ENCODE results near the gene SLC25A51.
"Not testable (repeated sequence)": the region's sequence is repeated elsewhere in the genome, so short reads cannot be mapped to it uniquely, and the experiment has no call there.

The SLC25A51 gene

DNA sequence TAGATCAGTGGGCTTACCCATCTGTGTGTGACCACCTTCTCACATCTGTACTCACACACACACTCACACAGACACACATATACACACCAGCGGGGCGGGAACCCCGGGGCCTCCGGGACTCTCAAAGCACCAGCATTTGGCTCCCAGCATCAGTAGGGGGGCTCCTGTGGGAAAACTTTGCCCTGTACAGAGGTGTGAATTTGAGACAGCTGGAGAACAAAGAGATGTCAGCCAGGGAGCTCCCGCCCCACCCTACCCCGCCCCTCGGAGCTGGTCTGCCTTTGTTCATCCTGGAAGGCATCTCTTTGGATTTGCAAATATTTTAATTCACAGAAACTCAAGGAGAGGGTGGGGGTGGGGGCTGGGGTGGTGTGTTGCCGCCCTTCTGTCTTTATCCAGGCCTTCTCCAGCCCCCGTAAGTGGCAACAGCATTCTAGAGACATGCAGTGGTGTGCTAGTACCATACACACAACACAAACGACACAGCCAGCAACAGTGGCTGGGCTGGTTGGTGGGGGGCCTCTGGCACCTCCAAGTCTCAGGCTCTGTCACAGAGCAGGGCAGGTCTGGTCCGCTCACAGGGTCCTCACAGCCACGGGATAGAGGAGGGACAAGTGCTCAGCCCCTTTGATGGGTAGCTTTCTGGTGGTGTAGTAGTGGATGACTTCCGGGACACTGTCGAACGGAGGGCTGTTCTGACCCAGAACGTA is 15.5 kb upstream of the SLC25A51 start:
- ATAC-seq = no peak

DNA sequence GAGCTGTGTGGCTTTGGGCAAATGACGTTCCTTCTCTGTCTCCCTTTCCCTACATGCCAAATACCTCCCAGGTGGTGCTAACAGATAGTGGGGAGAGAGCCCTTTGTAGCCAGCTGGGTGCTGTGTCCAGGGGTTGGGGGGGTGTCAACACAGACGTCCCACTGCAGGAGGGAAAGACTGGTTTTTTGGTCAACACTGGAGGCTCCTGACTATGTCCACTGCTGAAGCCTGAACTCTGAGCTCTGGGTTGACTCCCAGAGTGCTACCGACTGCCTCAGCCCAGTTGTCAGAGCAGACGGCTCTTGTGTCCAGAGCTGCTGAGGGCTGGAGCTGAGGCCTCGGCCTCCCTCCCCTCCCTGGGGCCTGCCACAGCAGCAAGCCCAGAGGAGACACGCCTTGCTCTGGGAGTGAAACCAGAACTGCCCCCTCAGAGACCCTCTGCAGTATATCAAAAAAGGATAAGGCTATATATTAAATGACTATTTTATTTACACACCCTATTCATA is 14.8 kb upstream of the SLC25A51 start:
- ATAC-seq = no peak

DNA sequence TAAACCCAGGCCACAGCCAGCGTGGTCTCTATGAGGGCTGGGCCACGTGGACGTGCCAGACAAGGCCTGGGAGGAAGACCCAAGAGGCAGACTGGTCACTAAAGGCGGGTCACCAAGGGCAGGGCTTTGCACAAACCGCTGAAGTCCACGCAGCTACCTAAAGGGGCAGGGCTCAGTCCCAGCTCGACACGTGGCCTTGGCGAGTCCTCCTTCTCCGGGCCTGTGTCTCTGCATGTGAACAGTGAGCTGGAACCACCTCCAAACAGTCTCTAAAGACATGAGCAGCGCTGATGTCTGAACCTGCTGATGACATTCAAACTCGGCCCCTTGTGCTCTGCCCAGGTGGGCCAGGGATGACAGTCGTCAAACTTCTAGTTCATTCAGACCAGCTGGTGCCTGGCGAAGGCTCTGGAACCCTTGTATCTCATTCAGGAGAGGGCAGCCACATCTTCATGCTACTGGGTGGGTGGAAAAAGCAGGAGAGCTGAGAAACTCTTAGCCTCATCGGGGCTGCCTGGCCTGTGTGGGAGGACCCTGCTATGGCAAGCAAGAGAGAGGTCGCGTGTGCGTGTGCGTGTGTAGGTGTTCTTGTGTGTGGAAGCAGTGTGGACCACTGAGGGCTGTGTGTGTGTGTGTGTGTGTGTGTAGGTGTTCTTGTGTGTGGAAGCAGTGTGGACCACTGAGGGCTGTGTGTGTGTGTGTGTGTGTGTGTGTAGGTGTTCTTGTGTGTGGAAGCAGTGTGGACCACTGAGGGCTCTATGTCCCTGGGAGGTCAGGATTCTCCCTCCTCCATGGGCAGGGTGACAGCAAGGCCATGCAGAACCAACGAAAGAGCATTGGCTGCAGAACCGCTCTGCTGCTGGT is 14.1 kb upstream of the SLC25A51 start:
- no peak for ATAC-seq

DNA sequence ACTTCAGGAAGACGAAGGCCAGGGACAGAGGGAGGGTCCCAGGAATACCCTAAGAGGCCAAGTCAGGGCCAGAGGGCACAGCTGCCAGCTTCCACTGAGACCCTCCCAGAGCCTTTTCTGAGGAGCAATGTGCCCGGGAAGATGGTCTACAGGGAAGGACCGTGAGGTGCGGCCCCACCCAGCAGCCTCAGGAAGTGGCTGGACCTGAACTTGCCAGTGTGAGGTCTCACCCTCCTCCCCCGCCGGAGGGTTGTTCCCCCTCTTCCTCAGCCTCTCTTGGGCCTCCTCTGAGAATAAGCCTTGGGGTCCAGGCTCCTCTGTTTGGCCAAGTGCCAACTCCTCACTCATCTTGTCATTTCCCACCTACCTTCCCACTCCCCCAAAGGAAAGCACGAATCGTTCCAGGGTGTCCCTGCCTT is 13.4 kb upstream of the SLC25A51 start:
- ATAC-seq = no peak

DNA sequence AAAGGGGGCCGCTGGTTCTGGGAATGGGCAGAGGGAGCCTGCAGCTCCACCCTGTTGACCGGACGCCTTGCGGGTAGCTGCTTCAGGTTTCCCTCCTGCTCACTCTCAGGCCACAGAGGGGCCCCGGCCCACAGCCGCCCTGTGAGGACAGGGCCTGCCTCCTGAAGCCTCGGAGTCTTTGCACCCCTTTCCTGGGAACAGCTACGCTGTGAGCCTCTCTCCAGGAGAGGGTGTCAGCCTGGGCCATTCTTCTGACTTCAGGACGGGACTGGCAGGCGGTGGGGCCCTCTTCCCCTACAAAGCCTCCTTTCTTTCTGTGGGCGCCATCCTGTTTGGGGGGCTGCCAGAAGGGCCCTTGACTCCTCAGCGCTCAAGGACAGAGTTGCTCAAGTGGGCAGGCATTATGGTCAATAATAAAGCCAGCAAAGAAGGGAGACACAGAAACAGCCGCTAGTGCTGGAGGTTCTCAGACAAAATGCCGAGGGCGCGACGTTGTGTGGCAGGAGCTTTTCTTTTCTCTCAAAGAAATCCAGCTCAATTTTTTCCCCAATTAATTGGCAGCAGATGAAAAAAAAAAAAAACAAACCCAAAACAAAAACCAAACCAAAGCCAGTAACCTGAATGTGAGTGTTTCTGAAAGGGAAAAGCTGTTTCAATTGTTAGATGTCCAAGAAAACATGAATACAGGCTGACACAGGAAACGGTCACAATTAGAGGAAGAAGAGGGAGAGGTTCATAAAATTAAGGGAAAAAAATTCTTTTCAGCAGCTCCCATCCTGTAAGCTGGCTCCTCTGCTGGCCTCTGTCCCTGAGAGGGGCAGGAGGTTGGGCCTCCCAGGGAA is 12.8 kb upstream of the SLC25A51 start:
- ATAC-seq = no peak

DNA sequence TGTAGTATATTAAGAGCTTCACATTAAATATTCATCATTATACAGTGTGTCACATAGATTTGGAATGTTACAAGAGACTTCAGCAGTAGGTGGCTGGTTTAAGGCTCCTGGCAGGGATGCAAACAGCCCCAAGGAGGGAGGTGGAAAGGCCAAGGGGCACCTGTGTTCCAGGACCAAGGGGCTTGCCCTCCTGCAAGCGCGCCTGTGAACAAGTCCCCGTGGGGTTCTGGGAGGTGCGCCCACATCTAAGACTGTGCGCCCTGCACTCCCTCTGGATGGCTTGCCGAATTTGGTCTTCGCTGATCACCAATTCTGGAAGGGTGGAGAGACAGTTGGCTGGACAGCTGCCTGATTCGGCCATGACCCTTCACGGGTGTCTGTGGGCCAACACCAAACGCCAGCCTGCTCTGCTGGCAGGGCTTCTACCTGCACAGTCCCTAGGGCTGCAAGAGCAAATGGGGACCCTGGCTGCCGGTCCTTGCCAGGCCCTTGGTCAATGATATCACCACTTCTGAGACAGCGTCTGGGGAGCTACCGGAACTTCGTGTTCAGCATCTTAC is 12.1 kb upstream of the SLC25A51 start:
- no peak for ATAC-seq

DNA sequence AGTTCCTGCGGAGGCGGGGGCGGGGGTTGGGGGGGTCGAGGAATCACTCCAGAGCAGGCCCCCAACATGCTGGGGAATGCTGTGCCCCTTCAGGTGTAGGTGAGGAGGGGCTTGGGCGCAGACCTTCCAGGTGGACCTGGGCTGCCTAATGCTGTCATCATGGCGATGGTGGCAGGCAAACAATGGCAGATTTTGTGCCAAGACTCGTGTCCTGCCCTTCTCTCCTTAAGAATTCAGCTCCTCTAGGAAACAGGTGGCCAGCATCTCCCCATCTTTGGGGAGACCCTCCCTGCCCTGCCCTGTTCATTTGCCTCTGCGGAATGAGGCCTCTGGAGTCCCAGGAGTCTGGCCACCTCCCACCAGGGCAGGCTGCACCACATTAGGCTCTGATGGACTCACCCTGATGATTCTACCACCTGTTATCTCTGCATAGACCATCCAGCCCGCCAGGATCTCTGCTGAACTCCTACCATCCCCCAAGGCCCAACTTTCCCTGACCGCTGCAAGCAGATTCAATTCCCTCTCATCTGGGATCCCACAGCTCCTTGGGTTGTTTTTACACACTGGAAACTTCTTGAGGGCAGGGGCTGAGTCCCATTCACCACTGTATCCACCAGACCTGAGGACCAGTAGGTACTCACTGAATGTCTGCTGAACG is 10.9 kb upstream of the SLC25A51 start:
- no peak for ATAC-seq

DNA sequence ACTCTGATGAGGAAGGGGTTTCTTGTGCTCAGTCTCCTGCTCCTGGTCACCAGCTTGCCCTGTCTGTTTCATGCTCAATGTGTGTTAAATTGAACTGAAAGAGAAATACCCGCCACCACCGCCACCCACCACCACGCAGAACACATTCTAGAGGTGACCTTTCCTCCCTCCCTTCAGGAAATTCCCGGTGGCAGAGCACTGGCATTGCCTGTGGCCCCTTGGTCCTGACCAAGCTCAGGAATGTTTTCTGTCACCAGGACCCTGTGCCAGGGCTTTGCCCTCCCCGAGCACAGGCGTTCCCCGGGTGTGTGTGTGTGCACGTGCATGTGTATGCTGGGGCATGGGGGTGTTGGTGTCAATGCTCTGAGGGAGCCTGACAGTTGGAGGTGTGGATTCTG is 10.2 kb upstream of the SLC25A51 start:
- ATAC-seq = no peak

DNA sequence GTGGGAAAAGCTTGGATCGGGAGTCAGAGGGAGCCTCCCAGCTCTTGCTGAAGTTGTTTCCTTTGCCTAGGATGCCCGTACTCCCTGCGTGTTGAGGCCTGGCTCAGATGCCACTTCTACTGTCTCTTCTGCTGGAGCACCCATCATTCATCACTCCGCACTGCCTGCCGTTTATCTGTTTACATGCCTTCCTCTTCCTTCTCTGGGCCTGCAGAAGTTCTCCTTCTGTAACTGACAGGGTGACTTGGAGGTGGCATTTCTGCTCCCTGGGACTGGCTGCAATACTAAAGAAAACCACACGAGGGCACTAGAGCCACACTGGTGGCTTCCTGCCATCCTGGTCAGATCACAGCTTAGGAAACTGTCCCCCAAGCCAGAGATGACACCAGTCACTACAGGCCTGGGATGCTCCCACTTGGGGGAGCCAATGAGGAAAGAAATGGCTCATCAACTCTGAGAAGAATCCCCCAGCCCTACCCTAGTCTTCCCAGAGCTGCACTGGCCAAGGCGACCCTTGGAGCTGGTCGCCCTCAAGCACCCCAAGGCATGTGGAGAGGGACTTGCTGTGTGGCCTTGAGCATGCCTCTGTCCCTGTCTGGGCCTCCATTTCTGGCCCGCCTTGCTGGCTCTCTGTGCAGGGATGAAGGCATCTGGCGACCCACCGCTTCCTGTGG is 9.7 kb upstream of the SLC25A51 start:
- peak; percentile 72 to 77 for ATAC-seq

DNA sequence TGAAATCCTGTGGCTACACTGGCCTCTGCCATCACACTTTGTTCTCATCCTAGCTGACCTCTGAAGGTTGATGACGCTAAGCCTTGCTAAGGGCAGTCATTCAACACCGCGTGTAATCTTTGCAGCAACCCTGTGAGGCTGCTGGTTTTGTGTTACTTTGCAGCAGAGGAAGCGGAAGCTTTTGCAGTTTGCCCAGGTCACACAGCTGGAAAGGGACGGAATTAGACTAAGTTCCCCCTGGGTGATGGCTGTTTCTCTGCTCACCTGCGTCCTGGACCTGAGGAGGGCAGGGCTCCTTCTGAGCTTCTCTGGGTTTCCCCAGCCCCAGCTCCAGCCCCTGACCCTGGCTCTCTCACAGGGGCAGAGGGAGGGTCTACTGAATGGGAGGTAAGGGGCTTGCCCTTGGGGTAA is 7.3 kb upstream of the SLC25A51 start:
- ATAC-seq = no peak

DNA sequence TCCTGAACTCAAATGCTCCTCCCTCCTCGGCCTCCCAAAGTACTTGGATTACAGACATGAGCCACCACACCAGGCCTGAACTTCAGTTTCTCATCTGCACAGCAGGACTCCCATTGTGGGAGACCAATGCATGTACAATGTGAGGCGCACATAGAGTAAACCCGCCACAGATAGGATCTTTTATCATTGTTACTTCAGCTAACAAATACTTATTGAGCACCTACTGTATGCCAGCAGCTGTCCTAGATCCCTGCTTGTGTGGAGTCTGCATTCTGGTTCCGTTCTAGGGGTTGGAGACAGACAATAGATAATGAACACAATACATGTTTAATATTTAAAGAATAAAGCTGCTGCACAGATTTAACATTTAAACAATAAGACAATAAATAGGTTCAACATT is 6.3 kb upstream of the SLC25A51 start:
- no peak for ATAC-seq

DNA sequence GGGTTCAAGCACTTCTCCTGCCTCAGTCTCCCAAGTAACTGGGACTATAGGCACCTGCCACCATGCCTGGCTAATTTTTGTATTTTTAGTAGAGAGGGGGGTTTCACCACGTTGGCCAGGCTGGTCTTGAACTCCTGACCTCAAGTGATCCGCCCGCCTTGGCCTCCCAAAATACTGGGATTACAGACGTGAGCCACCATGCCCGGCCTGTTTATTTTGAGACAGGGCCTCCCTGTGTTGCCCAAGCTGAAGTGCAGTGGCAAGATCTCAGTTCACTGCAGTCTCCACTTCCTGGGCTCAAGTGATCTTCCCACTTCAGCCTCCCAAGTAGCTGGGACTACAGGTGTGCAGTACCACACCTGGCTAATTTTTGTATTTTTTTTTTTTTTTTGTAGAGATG is 5.9 kb upstream of the SLC25A51 start:
- ATAC-seq = not testable (repeated sequence)

DNA sequence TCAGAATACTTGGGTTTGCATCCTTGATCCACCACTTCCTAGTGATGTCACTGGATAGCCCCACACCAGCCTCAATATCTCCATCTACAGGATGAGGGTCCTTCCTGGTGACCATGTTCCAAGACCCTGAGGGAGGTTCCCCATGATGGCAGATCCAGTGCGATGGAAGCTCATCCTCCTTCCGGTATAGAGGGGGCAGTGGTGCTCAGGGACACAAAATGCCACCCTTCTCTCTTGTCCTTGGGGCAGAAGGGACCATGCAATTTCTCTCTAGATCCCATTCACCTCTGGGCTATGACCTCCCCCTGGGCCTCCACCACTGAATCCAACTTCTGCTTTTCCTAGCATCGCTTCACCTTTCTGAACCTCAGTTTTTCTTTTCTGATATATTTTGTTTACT is 5.4 kb upstream of the SLC25A51 start:
- ATAC-seq = no peak

DNA sequence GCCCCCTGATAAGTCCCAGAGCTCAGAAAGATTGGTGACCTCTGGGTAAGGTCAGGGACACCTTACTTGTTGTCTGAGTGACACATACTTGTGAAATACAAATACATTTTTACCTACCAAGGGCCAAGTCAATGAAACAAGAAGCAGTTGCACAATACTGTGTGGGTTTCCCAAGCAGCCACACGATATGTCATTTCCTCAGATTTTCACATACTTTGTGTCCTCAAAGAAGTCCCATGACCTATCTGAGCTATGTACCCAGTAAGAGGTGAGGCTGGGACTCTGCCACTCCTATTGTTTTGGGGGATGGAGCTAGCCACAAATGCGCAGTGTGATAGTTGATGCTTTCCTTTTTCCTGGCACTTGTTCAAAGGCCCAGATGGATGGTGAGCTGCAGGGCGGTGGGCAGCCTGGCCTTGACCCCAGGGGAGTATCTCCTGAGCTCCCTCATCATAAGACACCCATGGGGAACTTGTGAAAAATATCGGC is 4.8 kb upstream of the SLC25A51 start:
- ATAC-seq = no peak

DNA sequence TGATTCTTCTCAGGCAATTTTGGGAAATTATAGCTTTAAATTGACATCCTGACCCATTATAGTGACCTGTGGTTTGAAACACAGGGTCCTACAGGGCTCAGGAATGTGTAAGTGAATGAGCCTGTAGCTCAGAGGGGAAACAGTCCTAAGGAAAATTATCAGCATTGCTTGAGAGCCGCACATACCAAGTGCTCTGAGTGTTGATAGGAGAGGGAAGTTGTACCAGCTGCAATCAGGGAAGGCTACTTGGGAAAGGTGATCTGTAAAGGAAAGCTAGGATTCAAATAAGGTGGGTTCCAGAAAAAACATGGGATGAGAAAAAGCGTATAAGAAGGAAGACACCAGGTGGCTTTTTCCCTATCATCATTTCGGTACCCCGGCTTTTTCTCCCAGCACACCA is 4.4 kb upstream of the SLC25A51 start:
- no peak for ATAC-seq

DNA sequence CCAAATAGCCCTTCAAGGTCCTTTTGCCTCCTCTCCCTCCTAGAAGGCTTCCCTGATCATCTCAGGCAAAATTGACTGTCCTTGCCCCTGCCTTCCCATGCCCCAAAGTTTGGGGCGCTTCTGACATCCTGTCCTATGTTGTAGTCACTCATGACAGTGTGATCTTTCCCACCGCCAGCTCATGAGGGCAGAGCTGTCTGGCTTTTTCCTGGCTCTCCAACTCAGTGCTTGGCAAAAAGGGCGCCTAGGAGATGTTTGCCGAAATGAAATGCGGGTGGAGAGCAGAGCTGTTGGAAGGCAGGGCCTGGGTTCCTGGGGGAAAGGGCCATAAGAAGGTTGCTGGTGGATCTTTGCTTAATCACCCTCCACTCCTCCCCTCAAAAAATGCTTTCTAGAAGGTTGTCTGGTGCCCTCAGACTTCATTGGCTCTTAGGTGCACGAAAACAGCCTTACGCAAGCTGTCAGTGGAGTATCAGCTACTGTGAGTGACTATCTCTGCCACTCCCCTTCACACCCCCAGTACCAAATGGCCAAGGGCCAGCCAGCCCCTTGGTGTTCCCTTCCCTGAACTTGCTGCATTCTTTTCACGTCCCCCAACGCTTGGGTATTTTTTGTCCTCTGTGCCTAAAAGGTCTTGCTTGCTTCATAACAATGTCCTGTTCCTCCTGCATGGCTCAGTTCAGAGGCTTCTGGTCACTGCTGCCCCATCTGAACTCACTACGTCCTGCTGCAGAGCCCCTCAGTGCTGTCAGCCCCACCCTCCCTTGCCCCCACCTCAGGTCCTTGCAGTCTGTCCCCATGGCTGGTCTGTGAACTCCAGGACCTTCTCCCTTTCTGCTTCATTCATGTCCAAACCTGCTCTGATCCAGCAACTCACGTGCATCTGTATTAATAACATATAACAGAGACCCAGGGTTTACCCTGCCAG is 2.6 kb upstream of the SLC25A51 start:
- ATAC-seq = no peak

DNA sequence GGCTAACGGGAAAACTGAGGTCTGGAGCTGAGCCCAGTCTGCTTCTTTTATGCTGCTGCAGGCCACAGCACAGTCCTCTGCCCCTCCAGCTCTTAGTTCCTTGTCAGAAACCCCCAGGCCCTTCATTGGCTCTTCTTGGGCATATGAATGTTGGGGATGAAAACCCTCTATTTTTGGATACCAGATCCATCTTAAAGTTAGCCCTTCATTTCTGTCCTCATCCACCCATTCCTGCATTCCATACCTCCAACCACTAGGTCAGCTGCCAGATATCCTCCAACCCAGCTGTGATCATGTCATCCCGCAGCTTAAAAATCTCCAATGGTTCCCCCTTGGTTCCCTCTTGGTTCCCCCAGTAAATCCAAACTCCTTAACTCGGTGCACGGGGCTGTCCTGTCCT is 1.8 kb upstream of the SLC25A51 start:
- ATAC-seq = no peak

DNA sequence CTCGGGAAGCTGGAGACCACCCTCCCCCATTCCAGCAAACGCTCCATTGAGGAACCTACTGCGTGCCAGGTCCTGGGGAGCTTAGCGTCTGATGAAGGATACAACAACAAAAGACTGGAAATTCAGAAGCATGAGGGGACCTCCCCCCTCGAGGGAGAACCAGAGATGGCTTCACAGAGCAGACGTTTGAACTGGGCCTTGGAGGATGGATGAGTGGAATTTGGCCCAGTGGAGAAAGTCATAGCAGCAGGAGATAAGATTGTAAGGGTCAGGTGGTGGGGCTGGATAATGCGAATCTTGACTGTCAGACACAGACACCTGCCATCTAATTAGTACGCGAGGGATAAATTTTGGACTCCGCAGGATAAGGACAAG is 1.2 kb upstream of the SLC25A51 start:
- no peak for ATAC-seq

DNA sequence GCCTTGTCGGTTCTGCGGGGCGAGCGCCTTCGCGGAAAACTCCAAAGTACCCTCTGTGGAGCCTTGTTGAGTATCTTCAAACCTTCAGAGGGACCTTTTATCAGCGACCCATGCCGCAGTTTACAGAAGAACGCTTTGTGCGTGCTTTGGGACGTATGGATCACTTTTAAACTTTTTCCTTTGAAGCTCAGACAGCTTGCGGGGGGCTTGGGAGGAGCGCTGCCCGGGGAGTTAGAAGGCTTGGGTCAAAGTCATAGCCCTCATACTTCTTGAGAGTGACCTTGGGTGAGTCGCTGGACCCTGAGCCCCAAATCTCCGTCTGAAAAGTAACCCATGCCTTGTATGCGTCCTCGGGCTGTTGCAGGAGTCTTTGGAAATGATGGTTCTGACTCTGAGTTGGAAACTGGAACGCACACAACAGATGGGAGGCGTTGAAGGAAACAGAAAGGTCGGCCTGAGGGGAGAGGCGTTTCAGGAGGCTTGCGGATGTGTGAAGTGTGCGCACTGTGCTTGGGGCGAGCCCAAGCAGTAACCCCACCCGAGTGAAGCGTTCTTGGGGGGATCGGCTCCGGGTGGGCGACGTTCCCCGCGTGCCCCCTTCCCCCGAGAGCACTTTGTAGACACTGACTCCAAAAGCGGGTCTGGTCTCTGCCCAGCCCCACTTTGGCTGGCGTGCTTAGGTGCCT is 661 bp upstream of the SLC25A51 start:
- ATAC-seq = no peak
